Endometrium (tissue), 2 donors: ENCODE results near the gene ABAT.

Experiments
- FAIRE-seq: peaks from 2 replicates; lab custom pipeline; 2012; peaks lifted over from hg19 to GRCh38; lab: Jason Lieb, UNC
- donor health status: control.
- donor health status: control.

ABAT gene

DNA sequence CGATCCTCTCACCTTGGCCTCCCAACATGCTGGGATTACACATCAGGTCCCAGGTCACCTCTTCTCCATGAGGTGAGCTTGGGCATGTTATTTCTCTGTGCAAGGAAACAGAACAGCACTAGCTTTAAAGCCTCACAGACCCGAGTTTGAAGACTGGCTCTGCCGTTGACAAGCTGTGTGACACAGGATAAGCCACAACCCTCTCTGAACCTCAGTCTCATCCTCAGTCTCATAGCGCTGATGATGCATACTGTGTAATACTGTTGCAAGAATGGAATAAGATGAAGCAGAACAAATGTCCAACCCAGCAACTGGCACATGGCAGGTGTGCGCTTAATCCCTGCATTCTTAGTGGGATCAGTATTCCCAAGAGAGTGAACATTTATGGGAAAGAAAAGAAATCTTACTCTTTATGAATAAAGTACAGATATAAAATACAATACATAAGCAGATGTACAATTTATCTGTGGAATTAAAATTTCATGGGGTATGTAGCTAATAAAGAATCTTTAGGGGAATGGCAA, 43.5 kb downstream of the ABAT start:
- no peak for FAIRE-seq

DNA sequence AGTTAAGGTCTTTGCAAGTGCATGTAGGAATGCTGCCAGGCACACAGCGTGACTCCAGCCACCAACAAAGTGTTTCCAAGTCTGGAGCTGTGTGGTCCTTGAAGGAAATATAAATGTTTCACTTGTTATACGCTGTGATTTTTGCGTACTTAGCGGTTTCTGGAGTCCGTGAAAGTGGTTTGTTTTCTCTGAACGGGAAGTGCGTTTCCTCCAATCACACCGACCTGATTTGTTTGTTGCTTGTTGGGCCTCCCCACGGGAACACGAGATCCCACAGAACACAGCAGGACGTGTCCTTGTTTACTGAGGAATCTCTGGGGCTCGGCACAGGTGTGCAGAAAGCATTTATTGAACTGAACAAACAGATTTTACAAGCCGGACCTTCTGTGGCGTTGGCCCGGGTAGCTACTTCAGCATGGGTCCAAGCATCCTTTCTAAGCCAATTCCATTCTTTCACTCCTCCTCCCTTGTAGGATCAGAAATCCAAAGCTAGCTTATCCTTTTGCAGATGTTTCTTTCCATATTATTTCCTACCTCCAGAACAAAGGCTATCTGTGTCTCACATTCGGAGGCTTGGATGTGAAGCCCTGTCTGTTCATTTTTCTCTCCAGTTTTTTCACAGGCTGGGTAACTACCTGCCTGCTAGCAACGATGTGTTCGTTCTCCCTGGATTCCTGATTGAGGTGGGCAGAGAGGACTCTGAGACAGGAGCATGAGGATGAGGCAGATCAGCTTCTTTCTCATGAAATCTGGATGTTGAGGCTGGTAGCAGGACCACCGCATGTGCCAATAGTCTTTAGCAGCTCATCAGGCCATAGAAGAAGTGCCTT, 44.6 kb downstream of the ABAT start:
- FAIRE-seq, result no peak

DNA sequence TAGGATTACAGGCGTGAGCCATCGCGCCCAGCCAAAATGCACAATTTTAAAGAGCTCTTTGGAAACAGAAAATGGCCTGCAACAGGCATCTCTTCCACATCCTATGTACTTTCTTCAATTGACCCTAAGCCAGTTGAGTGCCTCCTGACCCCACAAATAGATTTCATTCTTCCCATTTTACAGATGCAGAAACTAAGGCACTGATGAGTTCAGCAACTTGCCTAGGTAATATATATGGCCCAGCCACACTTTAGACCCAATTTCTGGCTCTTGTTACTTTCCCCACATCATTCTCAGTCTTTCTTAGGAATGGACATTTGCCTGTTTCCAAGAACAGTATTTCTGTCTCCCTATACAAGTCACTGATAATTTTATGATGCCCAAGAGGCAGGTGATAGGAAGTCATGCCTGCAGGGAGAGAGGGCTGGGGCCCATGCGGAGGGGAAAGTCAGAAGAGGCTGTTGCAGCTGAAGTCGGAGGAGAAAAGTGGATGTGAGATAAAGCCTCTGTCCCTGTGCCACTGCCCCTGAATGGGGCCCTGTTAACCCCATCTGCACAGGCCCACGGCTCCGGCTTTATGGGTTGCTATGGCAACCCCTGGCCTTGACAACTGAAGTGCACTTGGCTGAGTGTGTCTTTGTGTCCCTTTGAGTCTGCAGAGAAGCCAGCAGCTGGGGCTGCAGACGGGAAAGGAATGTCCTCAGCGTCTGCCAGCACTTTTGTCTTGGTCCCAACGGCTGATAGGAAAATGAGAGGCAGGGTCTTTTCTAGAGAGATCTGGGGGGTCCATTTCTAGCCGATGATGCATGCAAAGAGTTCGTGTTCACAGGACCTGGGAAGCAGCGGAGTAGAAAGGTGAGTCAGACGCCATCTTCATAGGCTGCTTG, 45.9 kb downstream of the ABAT start:
- no peak for FAIRE-seq

DNA sequence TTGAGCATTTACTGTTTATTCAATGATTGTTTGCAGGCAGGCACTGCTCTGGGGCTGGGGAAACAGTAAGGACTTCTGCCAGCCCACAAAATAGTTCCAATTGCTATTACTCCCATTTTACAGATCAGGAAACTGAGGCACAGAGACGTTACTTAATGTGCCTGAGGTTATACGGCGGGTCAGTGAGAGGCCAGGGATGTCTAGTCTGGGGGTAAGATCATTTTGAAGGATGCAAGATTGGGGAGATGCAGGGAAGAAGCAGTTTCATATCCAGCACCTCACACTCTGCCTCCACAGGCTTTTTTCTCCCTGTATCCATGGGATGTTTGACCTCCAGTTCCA, 46.5 kb downstream of the ABAT start:
- no peak for FAIRE-seq

DNA sequence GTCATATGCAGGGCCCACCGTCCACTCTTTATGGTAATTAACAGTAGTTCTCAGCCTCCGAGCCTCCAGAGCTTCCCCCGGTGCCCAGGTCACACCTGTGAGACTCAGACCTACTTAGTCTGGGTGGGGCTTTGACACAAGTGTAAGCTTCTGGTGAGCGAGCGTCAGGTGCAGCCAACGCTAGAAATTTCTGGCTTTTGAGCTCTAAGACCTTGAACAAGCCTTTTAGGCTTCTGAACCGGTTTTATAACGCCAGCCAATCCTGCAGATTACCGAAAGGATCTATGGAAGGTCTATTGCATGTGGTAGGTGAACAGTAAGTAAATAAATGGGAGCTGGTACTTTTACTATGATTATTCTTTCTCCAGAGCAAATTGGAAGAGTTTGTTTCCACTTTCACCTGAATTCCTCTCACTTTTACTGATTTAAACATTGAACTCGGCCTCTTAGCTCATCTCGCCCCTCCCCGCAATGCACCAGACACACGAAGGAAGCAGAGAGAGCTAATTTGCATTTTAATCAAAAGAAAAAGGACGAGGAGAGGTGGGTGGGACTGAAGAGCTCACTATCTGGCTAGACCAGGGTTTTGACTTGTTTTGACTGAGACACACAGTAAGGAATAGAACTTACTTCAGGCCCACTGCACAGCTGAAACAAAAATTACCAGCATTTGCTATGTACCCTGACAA, 47.1 kb downstream of the ABAT start:
- no peak for FAIRE-seq

DNA sequence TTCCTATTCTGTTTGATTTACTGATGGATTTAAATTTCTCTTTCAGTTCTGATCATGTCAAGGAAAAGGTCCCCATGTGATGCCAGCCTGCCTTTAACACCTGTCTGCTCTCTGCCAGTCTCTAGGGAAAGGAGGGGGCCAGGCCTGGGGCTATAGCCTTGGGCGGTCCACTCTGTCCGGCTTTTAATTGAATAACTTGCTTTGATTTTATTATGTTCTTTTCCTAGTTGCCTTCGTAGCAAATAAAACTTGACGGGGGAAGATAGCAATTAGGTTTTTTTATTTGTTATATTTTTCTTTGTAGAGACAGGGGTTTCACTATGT, 47.6 kb downstream of the ABAT start:
- FAIRE-seq, result no peak

DNA sequence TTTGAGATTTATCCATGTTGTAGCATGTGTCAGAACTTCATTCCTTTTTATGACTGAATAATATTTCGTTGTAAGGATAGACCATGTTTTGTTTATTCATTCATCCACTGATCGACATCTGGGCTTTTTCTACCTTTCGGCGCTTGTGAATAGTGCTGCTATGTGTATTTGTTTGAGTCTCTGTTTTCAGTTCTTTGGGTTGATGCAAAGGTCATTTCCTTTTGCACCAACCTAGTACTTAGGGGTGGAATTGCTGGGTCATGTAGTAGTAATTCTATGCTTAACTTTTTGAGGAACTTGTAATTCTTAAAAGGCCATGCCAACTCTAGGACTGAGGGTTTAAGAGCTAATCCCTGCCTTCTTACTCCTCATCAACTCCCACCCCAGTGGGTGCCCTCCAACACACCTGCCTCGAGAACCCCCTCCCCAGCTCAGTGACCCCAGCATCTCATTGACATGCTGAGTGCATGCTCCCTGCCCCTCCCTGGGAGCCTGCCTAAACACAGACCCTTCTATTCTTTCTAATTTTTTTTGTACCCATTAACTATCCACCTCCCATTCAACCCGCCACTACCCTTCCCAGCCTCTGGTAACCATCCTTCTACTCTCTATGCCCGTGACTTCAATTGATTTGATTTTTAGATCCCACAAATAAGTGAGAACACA, 51.2 kb downstream of the ABAT start:
- FAIRE-seq, result no peak

DNA sequence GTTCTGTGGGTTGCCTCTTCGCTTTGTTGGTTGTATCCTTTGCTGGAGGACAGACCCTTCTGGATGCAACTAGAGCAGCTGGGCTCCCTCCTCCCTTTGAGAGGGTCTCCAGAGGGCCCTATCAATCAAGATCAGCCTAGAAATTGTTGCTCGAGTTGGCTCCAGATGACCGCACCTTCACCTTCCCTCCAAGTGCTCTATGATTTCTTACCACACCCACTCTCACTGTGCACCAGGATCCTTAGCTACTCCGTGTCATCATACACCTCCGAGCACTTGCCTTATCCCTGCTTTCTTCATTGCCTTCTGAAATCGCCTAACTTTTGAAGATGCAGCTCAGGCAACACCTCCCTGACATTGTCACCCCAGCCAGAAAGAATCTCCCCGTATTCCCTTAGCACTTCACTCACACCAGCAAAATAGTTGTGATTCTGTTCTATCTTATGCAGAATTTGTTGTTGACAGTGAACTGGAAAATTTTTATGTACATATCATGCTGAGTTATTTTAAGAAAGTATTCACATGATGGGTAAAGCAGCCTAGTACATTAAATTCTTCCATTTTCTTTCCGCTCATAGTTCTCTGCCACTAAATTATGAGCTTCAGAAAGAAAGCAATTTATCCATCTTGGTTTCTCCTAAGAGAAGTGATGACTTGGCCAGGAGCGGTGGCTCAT, 52.9 kb downstream of the ABAT start:
- no peak for FAIRE-seq

DNA sequence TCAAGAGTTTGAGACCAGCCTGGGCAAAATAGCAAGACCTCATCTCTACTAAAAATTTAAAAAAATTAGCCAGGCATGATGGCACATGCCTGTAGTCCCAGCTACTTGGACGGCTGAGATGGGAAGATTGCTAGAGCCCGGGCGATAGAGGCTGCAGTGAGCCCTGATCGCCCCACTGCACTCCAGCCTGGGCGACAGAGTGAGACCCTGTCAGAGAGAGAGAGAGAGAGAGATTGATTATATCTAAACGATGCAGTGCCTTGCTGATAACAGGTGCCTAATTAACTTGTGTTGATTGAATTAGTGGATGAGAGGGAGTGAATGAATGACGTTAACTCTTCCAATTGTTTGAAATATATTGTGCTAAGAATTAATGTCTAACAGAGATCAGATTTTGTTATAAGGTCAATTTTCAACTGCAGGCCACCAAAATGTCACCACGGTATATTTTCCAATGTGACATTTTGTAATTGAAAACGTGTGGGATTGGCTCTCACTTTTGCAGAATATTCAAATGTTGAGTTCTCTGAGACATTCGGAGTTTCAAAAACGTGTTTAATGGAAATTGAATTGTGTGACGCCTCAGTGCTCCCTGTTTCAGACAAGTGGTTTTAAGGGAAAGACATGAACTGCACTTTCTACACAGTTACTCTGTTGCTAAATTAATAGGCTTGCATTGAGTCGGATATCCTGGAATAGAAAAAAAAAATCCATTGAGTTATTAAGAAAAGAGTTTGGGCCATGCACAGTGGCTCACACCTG, 53.6 kb downstream of the ABAT start:
- FAIRE-seq, result no peak

DNA sequence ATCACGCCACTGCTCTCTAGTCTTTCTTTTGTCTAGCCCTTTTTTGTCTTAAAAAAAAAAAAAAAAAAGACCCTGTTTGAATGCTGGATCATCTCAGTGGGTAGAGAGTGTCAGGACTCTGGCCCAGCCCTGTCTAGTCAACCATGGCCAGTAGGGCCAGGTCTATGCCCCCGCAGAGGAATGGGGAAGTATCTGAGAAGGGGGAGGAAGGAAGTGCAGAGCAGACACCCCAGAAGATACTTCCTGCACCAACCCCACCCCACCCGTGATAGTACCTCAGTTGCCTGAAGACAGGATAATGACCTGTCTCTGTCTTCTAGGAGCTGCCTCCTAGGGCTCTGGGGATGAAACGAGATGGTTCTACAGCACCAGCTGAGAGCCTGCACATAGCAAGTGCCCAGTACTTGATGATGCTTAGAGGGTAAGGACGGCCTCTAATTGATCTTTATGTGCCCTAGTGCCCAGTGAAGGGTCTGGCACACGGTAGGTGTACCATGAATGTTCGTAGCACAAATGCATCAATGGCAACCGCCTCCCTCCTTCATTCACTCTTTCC, 55.4 kb downstream of the ABAT start:
- no peak for FAIRE-seq

DNA sequence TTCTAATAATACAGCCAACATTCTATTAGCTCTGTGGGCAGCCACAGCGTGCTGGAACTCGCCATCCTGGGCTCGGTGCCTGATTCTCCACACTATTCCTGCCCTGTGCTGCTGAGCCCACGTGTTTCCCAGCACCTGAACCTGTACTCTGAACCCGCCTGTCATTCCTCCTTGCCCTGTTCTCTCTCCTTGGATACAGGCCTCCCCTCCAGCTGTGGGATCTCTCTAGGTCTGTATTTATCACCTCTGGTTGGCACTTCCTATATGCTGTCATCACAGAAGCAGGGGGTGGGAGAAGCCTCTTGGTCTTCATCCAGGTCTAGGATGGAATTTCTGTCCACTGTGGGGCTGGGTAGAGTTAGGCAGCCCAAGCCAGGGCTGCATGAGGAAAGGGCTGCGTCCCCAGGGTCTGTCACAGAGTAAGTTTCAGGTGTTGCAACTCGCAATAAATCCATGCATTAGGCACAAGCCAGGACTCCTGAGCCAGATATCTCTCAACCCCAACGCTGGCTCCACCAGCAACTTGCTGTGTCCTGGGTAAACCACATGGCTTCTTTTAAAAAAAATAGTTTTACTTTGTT, 56.0 kb downstream of the ABAT start:
- FAIRE-seq, result no peak

DNA sequence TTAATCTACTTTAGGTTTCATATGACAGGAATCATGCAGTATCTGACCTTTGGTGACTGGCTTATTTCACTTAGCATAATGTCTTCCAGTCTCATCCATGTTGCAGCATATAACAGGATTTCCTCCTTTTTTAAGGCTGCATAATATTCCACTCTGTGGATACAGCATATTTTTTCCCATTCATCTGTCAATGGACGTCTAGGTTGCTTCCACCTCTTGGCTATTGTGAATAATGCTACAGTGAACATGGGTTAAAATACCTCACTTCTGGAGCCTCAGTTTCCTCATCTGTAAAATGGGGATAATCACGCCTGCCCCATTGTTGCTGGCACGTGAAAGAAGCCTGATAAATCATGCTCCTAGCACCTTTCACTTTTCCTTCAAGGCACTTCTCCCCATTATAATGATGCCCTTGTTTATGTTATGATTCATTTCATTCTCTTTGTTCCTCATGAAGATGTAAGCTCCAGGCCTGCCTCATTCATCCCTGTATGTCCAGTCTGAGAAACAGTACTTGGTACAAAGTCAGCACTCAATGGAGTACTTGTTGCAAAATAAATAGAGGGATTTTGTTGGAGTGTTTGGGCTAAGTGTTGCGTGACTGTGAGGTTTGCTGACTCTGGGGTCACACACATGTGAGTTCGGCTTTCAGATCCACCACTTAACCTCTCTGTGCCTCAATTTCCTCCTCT, 59.6 kb downstream of the ABAT start:
- no peak for FAIRE-seq

DNA sequence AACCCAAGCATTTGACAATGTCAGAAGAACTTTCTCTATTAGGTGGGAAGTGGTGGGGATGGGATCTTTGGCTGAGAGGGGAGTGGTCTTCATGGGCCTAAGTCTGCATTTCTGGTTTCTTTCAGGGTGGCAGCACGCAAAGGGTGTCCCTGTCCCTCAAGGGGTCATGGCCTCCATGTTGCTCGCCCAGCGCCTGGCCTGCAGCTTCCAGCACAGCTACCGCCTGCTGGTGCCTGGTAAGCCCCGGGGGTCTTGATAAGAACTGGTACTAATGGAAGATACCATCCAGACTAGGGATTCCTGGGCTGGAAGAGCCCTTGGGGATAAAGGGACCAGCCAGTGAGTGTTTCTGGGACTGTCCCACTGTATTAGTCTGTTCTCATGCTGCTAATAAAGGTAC, 61.2 kb downstream of the ABAT start:
- FAIRE-seq, result no peak

DNA sequence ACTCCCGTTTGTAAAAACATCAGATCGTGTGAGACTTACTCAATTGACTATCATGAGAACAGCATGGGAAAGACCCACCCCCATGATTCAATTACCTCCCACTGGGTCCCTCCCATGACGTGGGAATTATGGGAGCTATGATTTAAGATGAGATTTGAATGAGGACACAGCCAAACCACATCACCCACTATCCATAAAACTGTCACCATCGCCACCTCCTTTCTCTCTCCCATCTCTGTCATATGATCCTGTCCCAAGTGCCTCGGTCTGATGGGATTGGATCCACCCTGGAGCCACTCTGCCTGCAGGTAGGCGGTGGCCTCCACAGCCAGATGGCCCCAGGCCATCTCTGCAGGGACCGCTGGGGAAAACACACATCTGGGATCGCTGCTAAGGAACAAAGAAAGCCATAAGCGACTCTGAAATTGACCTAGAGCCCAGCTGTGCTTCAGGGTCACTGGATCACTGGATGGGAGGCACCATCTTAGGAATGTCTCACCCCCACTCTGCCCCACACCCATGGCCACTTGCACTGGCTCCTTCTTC, 61.8 kb downstream of the ABAT start:
- FAIRE-seq, result no peak

DNA sequence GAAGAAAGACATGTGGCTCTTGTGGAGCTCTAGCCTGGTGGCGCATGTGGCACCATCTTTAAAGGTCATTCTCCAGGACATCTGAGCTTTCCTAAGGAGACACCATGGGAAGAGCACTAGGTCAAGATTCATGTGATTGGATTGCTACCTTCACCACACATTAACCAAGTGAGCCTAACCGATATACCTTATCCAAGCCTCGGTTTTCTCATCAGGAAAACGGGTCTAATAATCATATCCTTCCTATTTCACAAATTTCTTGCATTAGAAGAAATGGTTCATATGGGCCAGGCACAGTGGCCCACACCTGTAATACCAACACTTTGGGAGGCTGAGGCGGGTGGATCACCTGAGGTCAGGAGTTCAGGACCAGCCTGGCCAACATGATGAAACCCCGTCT, 64.7 kb downstream of the ABAT start:
- FAIRE-seq, result no peak

DNA sequence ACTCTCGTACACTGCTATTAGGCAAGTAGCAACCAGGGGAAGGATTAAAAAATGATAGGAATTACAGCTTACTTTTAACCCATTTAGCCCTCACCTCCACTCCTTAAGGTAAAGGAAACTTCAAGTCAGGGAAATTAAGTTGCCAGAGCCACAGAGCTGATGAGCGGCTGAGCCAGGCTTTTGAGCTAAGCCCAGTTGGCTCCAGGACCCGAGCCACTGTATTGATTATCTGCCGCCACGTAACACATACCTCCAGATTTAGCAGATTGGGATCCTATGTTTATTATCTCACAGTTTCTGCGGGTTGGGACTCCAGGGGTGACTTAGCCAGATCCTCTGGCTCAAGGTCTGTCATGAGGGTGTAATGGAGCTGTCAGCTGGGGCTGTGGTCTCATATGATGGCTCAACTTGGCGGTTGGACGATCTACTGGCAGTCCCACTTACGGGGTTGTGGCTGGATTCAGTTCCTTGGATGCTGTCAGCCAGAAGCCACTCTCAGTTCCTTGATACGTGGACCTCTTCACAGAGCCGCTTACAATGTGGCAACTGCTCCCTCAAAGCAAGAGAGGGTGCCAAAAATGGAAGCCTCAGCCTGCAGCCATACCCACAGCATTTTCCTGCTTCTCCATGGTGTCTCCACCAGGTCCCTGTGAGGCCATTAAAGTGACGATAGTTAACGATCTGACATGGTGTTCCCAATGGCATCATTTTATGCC, 65.7 kb downstream of the ABAT start:
- FAIRE-seq, result no peak

DNA sequence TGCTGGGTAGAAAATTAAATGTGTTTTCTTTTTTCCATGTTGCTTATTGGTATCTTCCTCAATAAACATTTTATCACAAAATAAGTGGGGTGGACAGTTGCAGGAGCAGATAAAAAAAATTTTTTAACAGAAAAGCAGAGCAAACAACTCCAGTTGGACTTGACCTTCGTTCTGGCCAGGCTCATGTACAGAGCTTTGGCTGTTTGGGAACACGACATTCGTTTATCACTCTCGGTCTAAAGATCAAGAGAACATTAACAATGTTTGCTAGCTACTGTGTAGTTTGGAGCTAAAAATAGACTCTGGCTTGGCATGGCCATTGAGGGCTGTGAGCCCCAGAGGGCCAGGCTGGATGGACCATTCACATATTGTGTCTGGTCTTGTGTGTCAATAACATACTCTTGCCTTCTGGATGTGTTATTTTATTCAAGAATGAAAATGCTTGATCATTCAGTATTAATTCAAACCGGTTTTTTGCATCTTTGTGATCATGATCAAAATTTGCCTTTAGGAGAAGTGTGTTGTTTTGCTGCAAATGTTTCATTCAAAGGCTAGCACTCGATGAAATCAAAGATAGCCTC, 66.4 kb downstream of the ABAT start:
- FAIRE-seq, result no peak

DNA sequence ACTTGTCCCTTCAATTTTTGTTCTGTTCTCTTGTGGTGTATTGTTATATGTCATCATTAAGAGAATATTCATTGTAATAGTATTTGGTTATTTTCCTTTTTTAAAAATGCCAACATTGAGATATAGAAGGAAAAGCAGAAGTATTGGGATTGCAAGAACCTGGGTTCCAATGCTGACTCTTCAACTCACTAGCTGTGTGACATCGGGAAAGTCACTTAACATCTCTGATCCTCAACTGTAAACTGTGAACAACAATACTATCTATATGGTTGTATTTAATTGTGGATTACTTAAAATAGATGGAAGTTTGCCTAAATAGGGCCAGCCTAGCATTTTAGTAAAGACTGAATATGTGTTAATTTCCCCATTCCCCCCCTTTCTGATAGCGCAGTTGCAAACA, 67.2 kb downstream of the ABAT start:
- no peak for FAIRE-seq
